GM10248 (cell line): ENCODE results near the gene SPON1.
"Not testable (repeated sequence)": the region's sequence is repeated elsewhere in the genome, so short reads cannot be mapped to it uniquely, and the experiment has no call there.

Source experiments
- CTCF ChIA-PET: fragments of 300-600 bp; sonication (Branson Sonifier 250); formaldehyde crosslinking; extraction: SDS; loops from one replicate; lab custom pipeline; 2021; ENCODE audit warnings: antibody characterized with exemption; lab: Yijun Ruan, JAX
- POLR2A ChIA-PET: fragments of 350-650 bp; sonication (Branson Sonifier 250); formaldehyde crosslinking; extraction: SDS; loops from one replicate; lab custom pipeline; 2020; ENCODE audit warnings: antibody characterized with exemption; lab: Yijun Ruan, JAX
- DNase-seq: peaks from one replicate; pipeline ENCODE4 v3.0.0; 2012; ENCODE audit errors: extremely low spot score
- CTCF ChIP-seq: IDR thresholded peaks from 2 replicates; pipeline ENCODE4 v1.5.1; 2012; ENCODE audit warnings: mild to moderate bottlenecking, low read depth; ENCODE audit errors: extremely low read depth, missing control alignments, control extremely low read depth

The SPON1 gene

GRCh38 chr11:13929395-13929891 lies 33.1 kb upstream of the SPON1 start:
- CTCF ChIA-PET: no interaction called here
- no peak for TF ChIP-seq CTCF
- POLR2A ChIA-PET: no interaction called here
- no peak for DNase-seq

- POLR2A ChIA-PET: no interaction called here
- no peak for DNase-seq
- TF ChIP-seq CTCF: no peak
- CTCF ChIA-PET: interaction anchor here (1.0 to 1.1 kb wide), 2 partner anchors 10 to 24 kb away, joined by 3 read pairs; no protein-coding TSS in a partner anchor
These were observed 31.2 kb upstream of the SPON1 start for GRCh38 chr11:13931356-13931755.

- DNase-seq, POLR2A ChIA-PET, CTCF ChIA-PET: not testable (repeated sequence)
These were observed 25.4 kb upstream of the SPON1 start for GRCh38 chr11:13937154-13937553.

- CTCF ChIA-PET, POLR2A ChIA-PET, DNase-seq: not testable (repeated sequence)
These were observed 23.7 kb upstream of the SPON1 start for GRCh38 chr11:13938829-13939228.

- no peak for TF ChIP-seq CTCF
- DNase-seq: no peak
- ChIA-PET POLR2A (no interaction called here), CTCF (interaction anchor here (1.0 to 1.6 kb wide), 2 partner anchors 9 to 15 kb away, joined by 3 to 7 read pairs; no protein-coding TSS in a partner anchor)
These were observed 22.3 kb upstream of the SPON1 start for GRCh38 chr11:13939961-13940906.

GRCh38 chr11:13940907-13941256 lies 21.6 kb upstream of the SPON1 start:
- POLR2A ChIA-PET: no interaction called here
- CTCF ChIA-PET: interaction anchor here (1.0 to 1.6 kb wide), 2 partner anchors 8 to 14 kb away, joined by 3 to 7 read pairs; no protein-coding TSS in a partner anchor
- no peak for DNase-seq
- TF ChIP-seq CTCF: no peak

GRCh38 chr11:13941775-13942174 lies 20.7 kb upstream of the SPON1 start:
- POLR2A ChIA-PET: no interaction called here

More at GRCh38 chr11:13941775-13942174, 20.7 kb upstream of the SPON1 start:
- CTCF ChIA-PET: no interaction called here
- DNase-seq: no peak
- TF ChIP-seq CTCF: no peak
